OCI-M1 (cell line): Measurements from ENCODE around the gene PADI3.
A peak's percentile ranks its signal among the peaks of the same experiment; 100 is the strongest.
"Not testable (repeated sequence)": the region's sequence is repeated elsewhere in the genome, so short reads cannot be mapped to it uniquely, and the experiment has no call there.

ENCODE experiments used
- DNase-seq: peaks from one replicate; lab custom pipeline; 2025; lab: John Stamatoyannopoulos, UW

Gene PADI3

GRCh38 chr1:17216078-17216477 is 32.8 kb upstream of the PADI3 start:
- DNase-seq = no peak

- DNase-seq = no peak
Observed at GRCh38 chr1:17217607-17218006, 31.3 kb upstream of the PADI3 start.

DNA sequence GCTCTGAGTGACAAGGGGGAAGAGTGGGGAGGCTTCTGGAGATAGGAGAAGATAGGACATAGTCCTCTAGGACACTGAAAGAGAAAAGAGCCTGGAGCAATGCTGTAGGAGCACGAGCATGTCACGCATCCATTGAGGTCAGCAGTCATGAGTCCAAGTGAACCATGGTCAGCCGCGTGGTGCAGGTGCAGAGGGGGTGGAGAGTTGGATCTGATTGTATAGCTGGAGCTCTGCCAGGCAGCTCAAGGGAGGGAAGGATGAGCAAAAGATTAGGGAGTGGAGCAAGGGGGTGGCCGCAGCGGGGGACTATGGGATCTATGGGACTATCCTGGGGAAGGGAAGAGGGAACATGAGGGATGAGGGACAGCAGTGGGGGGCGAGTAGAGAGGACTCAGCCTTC is 30.0 kb upstream of the PADI3 start:
- no peak for DNase-seq

GRCh38 chr1:17220287-17220686 is 28.6 kb upstream of the PADI3 start:
- no peak for DNase-seq

GRCh38 chr1:17222557-17222956 is 26.3 kb upstream of the PADI3 start:
- DNase-seq = no peak

DNA sequence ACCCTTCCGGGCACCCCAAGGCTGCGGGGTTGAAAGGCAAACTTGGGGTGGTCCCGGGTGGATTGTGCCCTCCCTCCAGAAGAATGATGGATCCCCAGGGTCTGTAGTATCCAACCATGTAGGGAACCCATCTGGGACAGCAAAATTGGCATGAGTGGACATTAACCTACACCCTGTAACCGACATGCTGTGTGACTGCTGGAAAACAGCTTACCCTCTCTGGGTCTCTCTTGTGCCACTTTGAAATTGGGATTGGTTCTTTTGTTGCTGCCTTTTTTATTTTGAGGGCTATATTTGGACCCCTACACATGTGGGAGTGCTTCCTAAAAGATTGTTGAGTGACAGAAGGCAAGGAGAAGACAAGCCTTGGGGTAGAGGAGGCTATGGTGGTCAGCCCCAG is 24.5 kb upstream of the PADI3 start:
- DNase-seq = no peak

GRCh38 chr1:17225140-17225539 is 23.8 kb upstream of the PADI3 start:
- no peak for DNase-seq

DNA sequence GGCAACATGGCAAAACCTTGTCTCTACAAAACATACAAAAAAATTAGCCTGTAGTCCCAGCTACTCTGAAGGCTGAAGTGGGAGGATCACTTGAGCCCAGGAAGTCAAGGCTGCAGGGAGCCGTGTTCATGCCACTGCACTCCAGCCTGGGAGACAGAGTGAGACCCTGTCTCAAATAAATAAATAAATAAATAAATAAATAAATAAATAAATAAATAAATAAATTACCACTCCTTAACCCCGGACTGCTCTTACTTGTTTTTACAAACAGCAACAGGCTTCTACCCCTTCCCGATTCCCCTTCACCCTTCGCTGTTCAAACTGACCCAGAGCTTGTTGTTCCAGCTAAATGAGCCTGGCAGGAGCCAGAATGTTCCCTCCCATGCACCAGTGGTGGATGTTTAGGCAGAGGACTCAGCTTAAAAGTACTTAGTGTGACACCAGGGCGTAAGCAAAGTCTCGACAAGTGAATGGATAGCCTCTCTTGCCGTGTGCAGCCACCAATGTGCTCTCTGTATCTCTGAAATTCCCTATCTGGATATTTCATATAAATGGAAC is 21.5 kb upstream of the PADI3 start:
- no peak for DNase-seq

GRCh38 chr1:17228619-17229018 is 20.3 kb upstream of the PADI3 start:
- DNase-seq = no peak

- no peak for DNase-seq
Observed at GRCh38 chr1:17229379-17229778, 19.5 kb upstream of the PADI3 start.

- no peak for DNase-seq
Observed at GRCh38 chr1:17230106-17230505, 18.8 kb upstream of the PADI3 start.

GRCh38 chr1:17230671-17231310 is 18.1 kb upstream of the PADI3 start:
- DNase-seq = no peak

DNA sequence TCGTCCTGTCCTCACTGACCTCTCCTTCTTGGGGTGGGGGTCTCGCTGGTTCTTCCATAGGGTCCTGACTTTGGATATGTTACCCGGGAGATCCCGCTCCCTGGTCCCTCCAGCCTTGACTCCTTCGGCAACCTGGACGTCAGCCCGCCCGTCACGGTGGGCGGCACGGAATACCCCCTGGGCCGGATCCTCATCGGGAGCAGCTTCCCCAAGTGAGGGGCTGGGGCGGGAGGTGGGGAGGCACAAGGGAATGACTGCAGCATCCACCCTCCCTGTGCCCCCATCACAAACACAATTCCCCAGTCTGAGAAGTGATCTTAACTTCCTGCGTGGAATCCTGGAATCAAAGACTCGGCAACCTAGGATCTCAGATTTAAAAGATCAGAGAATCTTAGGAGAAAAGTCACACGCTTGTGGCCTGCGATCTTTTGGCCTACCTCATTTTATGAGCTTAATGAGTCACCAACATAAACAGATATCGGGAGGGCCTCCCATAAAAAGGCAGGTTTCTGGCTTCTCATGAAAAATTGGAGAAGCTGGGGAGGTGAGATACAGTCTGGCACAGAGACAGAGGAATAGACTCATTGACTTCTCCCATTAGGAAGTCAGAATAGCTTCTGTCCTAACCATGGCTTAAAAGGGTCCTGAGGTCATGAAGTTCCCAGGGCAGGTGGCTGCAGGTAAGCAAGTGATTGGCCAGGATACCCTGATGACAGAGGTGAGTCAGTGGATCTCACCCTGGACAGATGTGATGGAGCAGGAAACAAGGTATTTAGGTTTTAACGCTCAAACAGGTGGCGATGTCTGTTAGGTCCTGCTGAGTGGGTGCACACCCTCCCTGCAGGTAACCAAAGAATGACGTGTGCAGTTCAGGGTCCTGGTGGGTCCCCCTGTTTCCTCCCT is 15.9 kb upstream of the PADI3 start:
- no peak for DNase-seq

DNA sequence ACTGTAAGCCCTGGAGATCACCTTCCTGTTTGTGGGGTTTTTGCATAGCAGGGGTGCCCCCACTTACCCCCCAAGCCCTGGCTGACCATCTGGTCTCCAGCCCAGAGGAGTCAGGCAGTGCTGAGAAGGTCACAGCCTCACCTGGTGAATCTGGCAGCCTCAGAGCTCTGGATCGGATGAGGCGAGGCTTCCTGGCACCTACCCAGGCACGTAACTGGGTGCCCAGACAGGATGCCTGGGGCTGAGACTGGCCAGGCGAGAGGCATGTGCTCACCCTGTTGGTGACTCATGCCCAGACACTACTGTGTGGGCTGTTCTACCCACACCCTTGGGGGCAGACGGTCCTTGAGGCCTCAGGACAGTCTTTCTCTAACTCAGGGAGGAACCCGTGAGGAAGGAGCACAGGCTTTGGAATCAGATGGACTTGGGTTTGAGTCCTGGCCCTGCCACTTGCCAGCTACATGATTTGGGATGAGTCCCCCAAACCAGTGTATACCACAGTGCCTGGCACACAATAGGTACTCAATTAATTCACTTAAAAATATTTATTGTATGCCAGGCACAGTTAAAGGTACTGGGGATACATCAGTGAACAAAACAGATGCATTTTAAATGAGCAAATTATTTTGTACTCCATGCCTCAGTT is 15.1 kb upstream of the PADI3 start:
- DNase-seq = no peak

- no peak for DNase-seq
Observed at GRCh38 chr1:17234405-17234804, 14.5 kb upstream of the PADI3 start.

- DNase-seq = no peak
Observed at GRCh38 chr1:17235135-17235885, 13.6 kb upstream of the PADI3 start.

- DNase-seq = peak; percentile 88
Observed at GRCh38 chr1:17236779-17237560, 11.9 kb upstream of the PADI3 start.

- DNase-seq = no peak
Observed at GRCh38 chr1:17237561-17237903, 11.4 kb upstream of the PADI3 start.

DNA sequence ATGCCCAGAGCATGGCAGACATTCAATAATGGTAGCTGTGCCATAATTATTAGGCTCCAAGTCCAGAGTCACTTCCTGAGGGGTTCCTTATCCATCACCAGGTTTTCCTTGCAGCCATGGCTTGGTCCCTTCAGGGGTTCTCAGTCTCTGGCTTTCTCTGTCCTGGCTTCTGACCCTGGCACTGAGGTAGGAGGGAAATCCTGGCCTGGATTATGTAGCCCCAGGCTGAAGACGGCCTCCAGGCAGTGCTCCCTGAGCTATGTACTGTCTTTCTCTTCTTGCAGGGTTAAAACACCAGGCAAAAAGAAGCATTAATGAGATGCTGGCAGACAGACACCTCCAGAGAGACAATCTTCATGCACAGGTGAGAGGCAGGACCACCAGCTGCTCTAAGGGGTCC is 9.5 kb upstream of the PADI3 start:
- peak; percentile 83 for DNase-seq

DNA sequence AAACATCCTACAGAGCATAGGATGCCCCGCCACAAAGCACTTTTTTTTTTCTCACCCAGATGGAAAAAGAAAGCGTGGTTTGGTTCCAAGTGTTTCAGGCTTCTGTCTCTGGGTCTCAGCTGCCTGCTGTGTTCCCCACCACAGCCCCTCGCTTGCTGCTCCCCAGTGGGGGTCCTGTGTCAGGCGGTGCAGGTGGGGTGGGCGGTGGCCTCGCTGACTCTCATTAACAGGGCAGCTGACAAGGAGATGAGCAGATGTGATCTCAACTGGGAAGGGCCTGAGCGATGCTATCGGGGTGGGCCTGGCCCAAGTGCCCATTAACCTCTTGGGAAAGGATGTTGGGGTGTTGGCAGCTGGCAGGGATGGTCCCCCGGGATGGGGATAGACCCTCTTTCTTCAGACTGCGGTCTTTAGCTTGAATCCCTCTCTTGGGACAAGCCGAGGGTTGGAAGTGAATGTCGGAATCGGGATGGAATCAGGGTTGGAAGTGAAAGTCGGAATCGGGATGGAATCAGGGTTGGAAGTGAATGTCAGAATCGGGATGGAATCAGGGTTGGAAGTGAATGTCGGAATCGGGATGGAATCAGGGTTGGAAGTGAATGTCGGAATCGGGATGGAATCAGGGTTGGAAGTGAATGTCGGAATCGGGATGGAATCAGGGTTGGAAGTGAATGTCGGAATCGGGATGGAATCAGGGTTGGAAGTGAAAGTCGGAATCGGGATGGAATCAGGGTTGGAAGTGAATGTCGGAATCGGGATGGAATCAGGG is 7.7 kb upstream of the PADI3 start:
- not testable (repeated sequence) for DNase-seq

GRCh38 chr1:17241780-17242074 is 7.2 kb upstream of the PADI3 start:
- DNase-seq = not testable (repeated sequence)
